HepG2 (cell line): ENCODE results near the gene PEAK3. TPM values are rescaled to one million over a fixed set of nuclear protein-coding genes. Genes with fewer than 3 reads are reported as not detected.

Experiments
- E2F5 ChIP-seq: sonication (generic); formaldehyde crosslinking; conservative IDR thresholded peaks from 2 replicates; pipeline ENCODE4 v1.4.0; 2020; ENCODE audit warnings: missing genetic modification reagents
- GABPB1 ChIP-seq: IDR thresholded peaks from 2 replicates; pipeline ENCODE4 v1.6.1; 2016; ENCODE audit warnings: mild to moderate bottlenecking, missing genetic modification reagents, moderate library complexity, missing compliant biosample characterization
- KAT7 ChIP-seq: IDR thresholded peaks from 2 replicates; pipeline ENCODE4 v1.6.1; 2018; ENCODE audit warnings: borderline replicate concordance, missing compliant biosample characterization
- MATR3 ChIP-seq: sonication (generic); formaldehyde crosslinking; IDR thresholded peaks from 2 replicates; pipeline ENCODE4 v1.4.0; 2020; ENCODE audit warnings: missing genetic modification reagents
- ZNF879 ChIP-seq: sonication (generic); formaldehyde crosslinking; IDR thresholded peaks from 2 replicates; pipeline ENCODE4 v1.8.1; 2023; ENCODE audit warnings: missing genetic modification reagents
- ZSCAN25 ChIP-seq: sonication (generic); formaldehyde crosslinking; IDR thresholded peaks from 2 replicates; pipeline ENCODE4 v1.8.0; 2022; ENCODE audit warnings: mild to moderate bottlenecking, missing genetic modification reagents
- polyA plus RNA-seq, 8 experiments: library from polyadenylated mRNA; depleted of rRNA in 3 of 8; stranded (reverse) in 7 of 8; unstranded in 1 of 8; fragments of >200 nt; fragmentation: Illumina TruSeq in 4 of 8; extraction: Trizol in 4 of 8; gene quantifications; 2 replicates each; pipeline versions ENCODE4 v1.2.1 to v1.2.3, GENCODE V29; 2011 to 2016; ENCODE audit warnings: low read depth in 4 of 8, missing spikeins in 1 of 8, mixed read lengths in 1 of 8; ENCODE audit not compliant: insufficient read depth in 1 of 8
- total RNA-seq, 5 experiments: library from RNA; depleted of rRNA; stranded (reverse); fragments of >200 nt; fragmentation: Illumina TruSeq; extraction: Trizol; gene quantifications; 2 replicates each; pipeline ENCODE4 v1.2.3, GENCODE V29; 2016; ENCODE audit warnings: low read depth in 1 of 5
- TF ChIP-seq, protein P1 (sequence below): IDR thresholded peaks from 2 replicates; pipeline ENCODE4 v1.6.1; 2016
- TF ChIP-seq, protein P2 (sequence below): sonication (generic); formaldehyde crosslinking; IDR thresholded peaks from 2 replicates; pipeline ENCODE4 v1.4.0; 2020; ENCODE audit warnings: missing genetic modification reagents

The PEAK3 gene
- total and polyA plus RNA-seq, 2 of the 13 experiments (the other 11 are each of a cell fraction or from before 2014, with no cell fraction given) = not detected

DNA sequence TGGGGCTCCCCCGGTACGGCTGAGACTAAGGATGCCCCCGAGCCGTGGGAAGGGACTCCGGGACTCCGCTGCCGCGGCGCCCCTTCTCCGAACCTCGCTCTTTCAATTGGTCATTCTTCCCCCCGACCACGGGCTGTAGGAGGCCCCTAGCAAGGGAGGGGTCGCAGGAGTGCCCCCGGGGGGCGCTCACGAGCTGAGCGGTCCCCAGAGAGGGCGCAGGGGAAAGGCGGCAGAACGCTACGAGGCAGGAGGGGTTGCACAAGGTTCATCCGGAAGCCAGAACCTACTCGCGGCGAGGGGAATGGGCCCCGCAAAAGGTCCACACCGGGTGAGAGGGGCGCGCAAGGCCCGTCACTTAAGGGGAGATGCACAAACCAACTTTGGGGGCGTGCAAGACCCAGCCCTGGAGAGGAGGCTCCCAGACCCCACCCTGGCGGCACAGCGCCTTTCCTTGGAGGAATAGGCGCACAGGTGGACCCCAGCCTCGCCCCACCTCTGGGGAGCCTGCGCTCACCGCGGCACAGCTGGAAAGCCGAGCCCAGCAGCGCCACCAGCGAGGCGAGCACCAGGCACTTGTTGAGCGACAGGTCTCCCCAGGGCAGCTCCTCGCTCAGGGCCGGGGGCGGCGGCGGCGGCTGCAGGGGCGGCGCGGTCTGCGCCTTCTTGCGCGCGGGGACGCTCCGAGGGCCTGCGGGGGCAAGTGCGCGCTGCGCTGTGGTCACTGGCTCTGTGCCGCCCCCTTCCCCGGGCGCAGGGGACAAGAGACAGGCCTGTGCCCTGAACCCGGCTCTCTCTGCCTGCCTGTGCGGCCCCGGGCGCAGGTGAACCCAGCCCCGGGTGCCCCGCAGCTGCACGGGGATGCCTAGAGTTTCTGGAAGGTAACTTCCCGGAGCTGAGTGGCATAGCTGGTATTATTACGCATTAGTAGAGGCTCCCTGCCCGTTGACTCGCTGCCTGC is 28.6 kb downstream of the PEAK3 start (continued):
- TF ChIP-seq E2F5 (CRISPR knock-in tag) = no peak
- TF ChIP-seq, protein P1, sequence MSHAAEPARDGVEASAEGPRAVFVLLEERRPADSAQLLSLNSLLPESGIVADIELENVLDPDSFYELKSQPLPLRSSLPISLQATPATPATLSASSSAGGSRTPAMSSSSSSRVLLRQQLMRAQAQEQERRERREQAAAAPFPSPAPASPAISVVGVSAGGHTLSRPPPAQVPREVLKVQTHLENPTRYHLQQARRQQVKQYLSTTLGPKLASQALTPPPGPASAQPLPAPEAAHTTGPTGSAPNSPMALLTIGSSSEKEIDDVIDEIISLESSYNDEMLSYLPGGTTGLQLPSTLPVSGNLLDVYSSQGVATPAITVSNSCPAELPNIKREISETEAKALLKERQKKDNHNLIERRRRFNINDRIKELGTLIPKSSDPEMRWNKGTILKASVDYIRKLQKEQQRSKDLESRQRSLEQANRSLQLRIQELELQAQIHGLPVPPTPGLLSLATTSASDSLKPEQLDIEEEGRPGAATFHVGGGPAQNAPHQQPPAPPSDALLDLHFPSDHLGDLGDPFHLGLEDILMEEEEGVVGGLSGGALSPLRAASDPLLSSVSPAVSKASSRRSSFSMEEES (CRISPR knock-in tag) = no peak
- TF ChIP-seq, protein P2, sequence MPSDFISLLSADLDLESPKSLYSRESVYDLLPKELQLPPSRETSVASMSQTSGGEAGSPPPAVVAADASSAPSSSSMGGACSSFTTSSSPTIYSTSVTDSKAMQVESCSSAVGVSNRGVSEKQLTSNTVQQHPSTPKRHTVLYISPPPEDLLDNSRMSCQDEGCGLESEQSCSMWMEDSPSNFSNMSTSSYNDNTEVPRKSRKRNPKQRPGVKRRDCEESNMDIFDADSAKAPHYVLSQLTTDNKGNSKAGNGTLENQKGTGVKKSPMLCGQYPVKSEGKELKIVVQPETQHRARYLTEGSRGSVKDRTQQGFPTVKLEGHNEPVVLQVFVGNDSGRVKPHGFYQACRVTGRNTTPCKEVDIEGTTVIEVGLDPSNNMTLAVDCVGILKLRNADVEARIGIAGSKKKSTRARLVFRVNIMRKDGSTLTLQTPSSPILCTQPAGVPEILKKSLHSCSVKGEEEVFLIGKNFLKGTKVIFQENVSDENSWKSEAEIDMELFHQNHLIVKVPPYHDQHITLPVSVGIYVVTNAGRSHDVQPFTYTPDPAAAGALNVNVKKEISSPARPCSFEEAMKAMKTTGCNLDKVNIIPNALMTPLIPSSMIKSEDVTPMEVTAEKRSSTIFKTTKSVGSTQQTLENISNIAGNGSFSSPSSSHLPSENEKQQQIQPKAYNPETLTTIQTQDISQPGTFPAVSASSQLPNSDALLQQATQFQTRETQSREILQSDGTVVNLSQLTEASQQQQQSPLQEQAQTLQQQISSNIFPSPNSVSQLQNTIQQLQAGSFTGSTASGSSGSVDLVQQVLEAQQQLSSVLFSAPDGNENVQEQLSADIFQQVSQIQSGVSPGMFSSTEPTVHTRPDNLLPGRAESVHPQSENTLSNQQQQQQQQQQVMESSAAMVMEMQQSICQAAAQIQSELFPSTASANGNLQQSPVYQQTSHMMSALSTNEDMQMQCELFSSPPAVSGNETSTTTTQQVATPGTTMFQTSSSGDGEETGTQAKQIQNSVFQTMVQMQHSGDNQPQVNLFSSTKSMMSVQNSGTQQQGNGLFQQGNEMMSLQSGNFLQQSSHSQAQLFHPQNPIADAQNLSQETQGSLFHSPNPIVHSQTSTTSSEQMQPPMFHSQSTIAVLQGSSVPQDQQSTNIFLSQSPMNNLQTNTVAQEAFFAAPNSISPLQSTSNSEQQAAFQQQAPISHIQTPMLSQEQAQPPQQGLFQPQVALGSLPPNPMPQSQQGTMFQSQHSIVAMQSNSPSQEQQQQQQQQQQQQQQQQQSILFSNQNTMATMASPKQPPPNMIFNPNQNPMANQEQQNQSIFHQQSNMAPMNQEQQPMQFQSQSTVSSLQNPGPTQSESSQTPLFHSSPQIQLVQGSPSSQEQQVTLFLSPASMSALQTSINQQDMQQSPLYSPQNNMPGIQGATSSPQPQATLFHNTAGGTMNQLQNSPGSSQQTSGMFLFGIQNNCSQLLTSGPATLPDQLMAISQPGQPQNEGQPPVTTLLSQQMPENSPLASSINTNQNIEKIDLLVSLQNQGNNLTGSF = peak; percentile 12; the same call in 1 of the 2 replicates
- TF ChIP-seq GABPB1 (CRISPR knock-in tag) = peak; percentile 70
- no peak for TF ChIP-seq MATR3 (CRISPR knock-in tag)
- TF ChIP-seq ZSCAN25 (CRISPR knock-in tag) = peak; percentile 71
- no peak for TF ChIP-seq ZNF879 (CRISPR knock-in tag)
- TF ChIP-seq KAT7 (CRISPR knock-in tag) = 0 out of 2 replicates have a peak, but pooled peaks have one; percentile 45
